ENCODE measurements around the gene STXBP1. TPM values are rescaled to one million over a fixed set of nuclear protein-coding genes. Genes with fewer than 3 reads are reported as not detected.
"Not testable (repeated sequence)": the region's sequence is repeated elsewhere in the genome, so short reads cannot be mapped to it uniquely, and the experiment has no call there.

Gene STXBP1
- total and polyA plus RNA-seq, 3 experiments from 2014 or later = 8.2 to 15.2 (median 14.5) TPM

GRCh38 chr9:127580366-127580765 lies 31.7 kb upstream of the STXBP1 start:
- ChIA-PET CTCF (no interaction called here), POLR2A (no interaction called here)
- H3K27me3 Mint-ChIP-seq = peaks cover 7 to 11% of the 10 kb centered on the region in 2 donors
- no peaks in the 10 kb centered on the region for H3K36me3 Mint-ChIP-seq
- Histone ChIP-seq H3K27ac (ENCODE audit: low read depth, low read length) (no peak overlapping the region), H3K4me3 (ENCODE audit: low read length) (no peak overlapping the region), H3K4me1 (ENCODE audit: insufficient read depth, low read length) (peaks cover 12% of the 10 kb centered on the region), H3K36me3 (ENCODE audit: insufficient read depth, low read length) (no peaks in the 10 kb centered on the region), H3K9me3 (ENCODE audit: low read length) (no peaks in the 10 kb centered on the region), H3K27me3 (ENCODE audit: insufficient read depth, low read length, poor library complexity, severe bottlenecking) (no peaks in the 10 kb centered on the region)
- no peak for DNase-seq
- H3K4me3 Mint-ChIP-seq = peak overlapping the region in 1 of 7 donors; percentile 15
- no peaks in the 10 kb centered on the region for H3K9me3 Mint-ChIP-seq
- peaks cover 10 to 15% (median 12%) of the 10 kb centered on the region in 3 donors for H3K4me1 Mint-ChIP-seq
- H3K27ac Mint-ChIP-seq = no peak overlapping the region

GRCh38 chr9:127580879-127581475 lies 31.1 kb upstream of the STXBP1 start:
- DNase-seq = no peak
- Mint-ChIP-seq H3K27ac (peak overlapping the region in 1 of 8 donors; percentile 77), H3K4me3 (no peak overlapping the region)

GRCh38 chr9:127584474-127584805 lies 27.6 kb upstream of the STXBP1 start:
- H3K27ac ChIP-seq (ENCODE audit: low read depth, low read length); H3K4me3 ChIP-seq (ENCODE audit: low read length); H3K36me3 ChIP-seq (ENCODE audit: insufficient read depth, low read length); H3K9me3 ChIP-seq (ENCODE audit: low read length); H3K27me3 ChIP-seq (ENCODE audit: insufficient read depth, low read length, poor library complexity, severe bottlenecking); H3K9me3 Mint-ChIP-seq; DNase-seq; H3K4me3 Mint-ChIP-seq; POLR2A ChIA-PET; H3K36me3 Mint-ChIP-seq; H3K4me1 Mint-ChIP-seq; H3K4me1 ChIP-seq (ENCODE audit: insufficient read depth, low read length); H3K27ac Mint-ChIP-seq: not testable (repeated sequence)
- peaks cover 3 to 16% of the 10 kb centered on the region in 2 donors for H3K27me3 Mint-ChIP-seq
- CTCF ChIA-PET = interaction anchor here (1.0 to 4.8 kb wide), 11 partner anchors 12 to 337 kb away, joined by 3 to 23 read pairs (median 4); partner anchors contain the start of genes LRSAM1, RPL12 and TOR2A

More at GRCh38 chr9:127580879-127581475, 31.1 kb upstream of the STXBP1 start:
- Histone ChIP-seq H3K4me1 (ENCODE audit: insufficient read depth, low read length) (peaks cover 12% of the 10 kb centered on the region), H3K27ac (ENCODE audit: low read depth, low read length) (no peak overlapping the region), H3K9me3 (ENCODE audit: low read length) (no peaks in the 10 kb centered on the region), H3K4me3 (ENCODE audit: low read length) (no peak overlapping the region), H3K27me3 (ENCODE audit: insufficient read depth, low read length, poor library complexity, severe bottlenecking) (no peaks in the 10 kb centered on the region), H3K36me3 (ENCODE audit: insufficient read depth, low read length) (no peaks in the 10 kb centered on the region)
- H3K9me3 Mint-ChIP-seq = no peaks in the 10 kb centered on the region
- H3K36me3 Mint-ChIP-seq = no peaks in the 10 kb centered on the region
- CTCF ChIA-PET = no interaction called here
- POLR2A ChIA-PET = no interaction called here
- peaks cover 10 to 15% (median 12%) of the 10 kb centered on the region in 3 donors for H3K4me1 Mint-ChIP-seq
- peaks cover 3 to 7% of the 10 kb centered on the region in 2 donors for H3K27me3 Mint-ChIP-seq

GRCh38 chr9:127585161-127585819 lies 26.8 kb upstream of the STXBP1 start:
- Mint-ChIP-seq H3K4me1 (no peaks in the 10 kb centered on the region), H3K27me3 (peaks cover 3 to 22% of the 10 kb centered on the region in 2 donors), H3K9me3 (no peaks in the 10 kb centered on the region), H3K4me3 (no peak overlapping the region), H3K36me3 (no peaks in the 10 kb centered on the region), H3K27ac (peak overlapping the region in 1 of 8 donors; percentile 38)
- ChIA-PET CTCF (interaction anchor here (0.6 to 4.8 kb wide), 19 partner anchors 11 to 396 kb away, joined by 3 to 23 read pairs (median 4); partner anchors contain the start of genes LRSAM1, RPL12 and TOR2A), POLR2A (interaction anchor here (0.6 kb wide), 1 partner anchor 414 kb away, joined by 5 read pairs; no protein-coding TSS in a partner anchor)
- Histone ChIP-seq H3K4me3 (ENCODE audit: low read length) (no peak overlapping the region), H3K36me3 (ENCODE audit: insufficient read depth, low read length) (no peaks in the 10 kb centered on the region), H3K9me3 (ENCODE audit: low read length) (no peaks in the 10 kb centered on the region), H3K27ac (ENCODE audit: low read depth, low read length) (no peak overlapping the region), H3K27me3 (ENCODE audit: insufficient read depth, low read length, poor library complexity, severe bottlenecking) (no peaks in the 10 kb centered on the region), H3K4me1 (ENCODE audit: insufficient read depth, low read length) (no peaks in the 10 kb centered on the region)
- DNase-seq = no peak

GRCh38 chr9:127586096-127586495 lies 26.0 kb upstream of the STXBP1 start:
- no peak overlapping the region for H3K27ac Mint-ChIP-seq
- Histone ChIP-seq H3K27ac (ENCODE audit: low read depth, low read length) (no peak overlapping the region), H3K36me3 (ENCODE audit: insufficient read depth, low read length) (no peaks in the 10 kb centered on the region), H3K4me1 (ENCODE audit: insufficient read depth, low read length) (no peaks in the 10 kb centered on the region), H3K9me3 (ENCODE audit: low read length) (no peaks in the 10 kb centered on the region), H3K27me3 (ENCODE audit: insufficient read depth, low read length, poor library complexity, severe bottlenecking) (no peaks in the 10 kb centered on the region), H3K4me3 (ENCODE audit: low read length) (no peak overlapping the region)
- no peaks in the 10 kb centered on the region for H3K9me3 Mint-ChIP-seq
- DNase-seq = no peak
- H3K4me3 Mint-ChIP-seq = no peak overlapping the region
- POLR2A ChIA-PET = no interaction called here
- peaks cover 3 to 16% of the 10 kb centered on the region in 2 donors for H3K27me3 Mint-ChIP-seq
- no peaks in the 10 kb centered on the region for H3K4me1 Mint-ChIP-seq
- CTCF ChIA-PET = interaction anchor here (0.9 to 4.8 kb wide), 14 partner anchors 11 to 643 kb away, joined by 3 to 23 read pairs (median 6); partner anchors contain the start of gene TOR2A
- H3K36me3 Mint-ChIP-seq = no peaks in the 10 kb centered on the region

- H3K4me3 ChIP-seq (ENCODE audit: low read length) = no peak overlapping the region
- ChIA-PET CTCF (interaction anchor here (0.7 to 4.8 kb wide), 14 partner anchors 8 to 644 kb away, joined by 3 to 23 read pairs (median 3); partner anchors contain the start of gene TOR2A), POLR2A (interaction anchor here (0.5 kb wide), 1 partner anchor 155 kb away, joined by 6 read pairs; no protein-coding TSS in a partner anchor)
- no peaks in the 10 kb centered on the region for H3K4me1 ChIP-seq (ENCODE audit: insufficient read depth, low read length)
- H3K9me3 ChIP-seq (ENCODE audit: low read length) = no peaks in the 10 kb centered on the region
- Mint-ChIP-seq H3K27me3 (peaks cover 3 to 16% of the 10 kb centered on the region in 2 donors), H3K9me3 (no peaks in the 10 kb centered on the region), H3K4me1 (no peaks in the 10 kb centered on the region), H3K27ac (no peak overlapping the region), H3K36me3 (no peaks in the 10 kb centered on the region), H3K4me3 (no peak overlapping the region)
- no peak overlapping the region for H3K27ac ChIP-seq (ENCODE audit: low read depth, low read length)
- no peaks in the 10 kb centered on the region for H3K27me3 ChIP-seq (ENCODE audit: insufficient read depth, low read length, poor library complexity, severe bottlenecking)
- no peaks in the 10 kb centered on the region for H3K36me3 ChIP-seq (ENCODE audit: insufficient read depth, low read length)
- peak; percentile 32 to 76 (median 50) for DNase-seq
Measured at GRCh38 chr9:127586537-127586936, 25.5 kb upstream of the STXBP1 start.

- H3K27ac ChIP-seq (ENCODE audit: low read depth, low read length) = no peak overlapping the region
- ChIA-PET CTCF (interaction anchor here (1.2 to 4.8 kb wide), 5 partner anchors 47 to 329 kb away, joined by 3 to 32 read pairs (median 5); partner anchors contain the start of genes ST6GALNAC4 and TOR2A), POLR2A (no interaction called here)
- peaks cover 3 to 16% of the 10 kb centered on the region in 2 donors for H3K27me3 Mint-ChIP-seq
- no peaks in the 10 kb centered on the region for H3K9me3 ChIP-seq (ENCODE audit: low read length)
- H3K4me3 Mint-ChIP-seq = no peak overlapping the region
- no peaks in the 10 kb centered on the region for H3K36me3 ChIP-seq (ENCODE audit: insufficient read depth, low read length)
- no peaks in the 10 kb centered on the region for H3K4me1 Mint-ChIP-seq
- no peaks in the 10 kb centered on the region for H3K36me3 Mint-ChIP-seq
- no peak for DNase-seq
- no peak overlapping the region for H3K4me3 ChIP-seq (ENCODE audit: low read length)
- H3K27me3 ChIP-seq (ENCODE audit: insufficient read depth, low read length, poor library complexity, severe bottlenecking) = no peaks in the 10 kb centered on the region
- no peaks in the 10 kb centered on the region for H3K4me1 ChIP-seq (ENCODE audit: insufficient read depth, low read length)
- no peaks in the 10 kb centered on the region for H3K9me3 Mint-ChIP-seq
- H3K27ac Mint-ChIP-seq = peak overlapping the region in 1 of 8 donors; percentile 4
Measured at GRCh38 chr9:127587966-127588365, 24.1 kb upstream of the STXBP1 start.

Measured in CD8-positive, alpha-beta memory T cell (primary cell).